Subcutaneous adipose tissue (tissue), 4 donors: ENCODE measurements around the gene ZNF687. TPM values are rescaled to one million over a fixed set of nuclear protein-coding genes. Genes with fewer than 3 reads are reported as not detected.

Experiments
- total RNA-seq, 4 donors: library from RNA; depleted of rRNA; stranded (reverse); fragments of >200 nt; gene quantifications; one replicate each; pipeline ENCODE4 v1.1.0, GENCODE V29; 2016
- TF ChIP-seq, protein P1 (sequence below): fragments of 450-650 bp; IDR thresholded peaks from one replicate; pipeline ENCODE4 v1.5.1; 2016; ENCODE audit warnings: low read depth, mild to moderate bottlenecking, control low read depth, antibody characterized with exemption, moderate library complexity

Gene ZNF687
- total RNA-seq, 4 donors from 2014 or later = 7.8 to 19.8 (median 17.7) TPM

DNA sequence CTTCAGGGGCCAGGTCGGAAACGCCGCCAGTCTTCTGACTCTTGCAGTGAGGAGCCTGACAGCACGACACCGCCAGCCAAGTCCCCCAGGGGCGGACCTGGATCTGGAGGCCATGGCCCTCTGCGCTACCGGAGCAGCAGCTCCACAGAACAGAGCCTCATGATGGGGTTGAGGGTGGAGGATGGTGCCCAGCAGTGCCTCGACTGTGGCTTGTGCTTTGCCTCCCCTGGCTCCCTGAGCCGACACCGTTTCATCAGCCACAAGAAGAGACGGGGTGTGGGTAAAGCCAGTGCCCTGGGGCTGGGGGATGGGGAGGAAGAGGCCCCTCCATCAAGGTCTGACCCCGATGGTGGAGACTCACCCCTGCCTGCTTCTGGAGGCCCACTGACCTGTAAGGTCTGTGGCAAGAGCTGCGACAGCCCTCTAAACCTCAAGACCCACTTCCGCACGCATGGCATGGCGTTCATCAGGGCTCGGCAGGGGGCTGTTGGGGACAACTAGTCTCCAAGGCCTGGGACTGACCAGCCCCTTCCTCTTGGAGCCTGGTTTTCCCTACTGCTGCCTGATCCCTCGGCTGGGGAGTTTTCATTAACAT, 8.7 kb downstream of the ZNF687 start:
- TF ChIP-seq, protein P1, sequence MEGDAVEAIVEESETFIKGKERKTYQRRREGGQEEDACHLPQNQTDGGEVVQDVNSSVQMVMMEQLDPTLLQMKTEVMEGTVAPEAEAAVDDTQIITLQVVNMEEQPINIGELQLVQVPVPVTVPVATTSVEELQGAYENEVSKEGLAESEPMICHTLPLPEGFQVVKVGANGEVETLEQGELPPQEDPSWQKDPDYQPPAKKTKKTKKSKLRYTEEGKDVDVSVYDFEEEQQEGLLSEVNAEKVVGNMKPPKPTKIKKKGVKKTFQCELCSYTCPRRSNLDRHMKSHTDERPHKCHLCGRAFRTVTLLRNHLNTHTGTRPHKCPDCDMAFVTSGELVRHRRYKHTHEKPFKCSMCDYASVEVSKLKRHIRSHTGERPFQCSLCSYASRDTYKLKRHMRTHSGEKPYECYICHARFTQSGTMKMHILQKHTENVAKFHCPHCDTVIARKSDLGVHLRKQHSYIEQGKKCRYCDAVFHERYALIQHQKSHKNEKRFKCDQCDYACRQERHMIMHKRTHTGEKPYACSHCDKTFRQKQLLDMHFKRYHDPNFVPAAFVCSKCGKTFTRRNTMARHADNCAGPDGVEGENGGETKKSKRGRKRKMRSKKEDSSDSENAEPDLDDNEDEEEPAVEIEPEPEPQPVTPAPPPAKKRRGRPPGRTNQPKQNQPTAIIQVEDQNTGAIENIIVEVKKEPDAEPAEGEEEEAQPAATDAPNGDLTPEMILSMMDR = no peak

DNA sequence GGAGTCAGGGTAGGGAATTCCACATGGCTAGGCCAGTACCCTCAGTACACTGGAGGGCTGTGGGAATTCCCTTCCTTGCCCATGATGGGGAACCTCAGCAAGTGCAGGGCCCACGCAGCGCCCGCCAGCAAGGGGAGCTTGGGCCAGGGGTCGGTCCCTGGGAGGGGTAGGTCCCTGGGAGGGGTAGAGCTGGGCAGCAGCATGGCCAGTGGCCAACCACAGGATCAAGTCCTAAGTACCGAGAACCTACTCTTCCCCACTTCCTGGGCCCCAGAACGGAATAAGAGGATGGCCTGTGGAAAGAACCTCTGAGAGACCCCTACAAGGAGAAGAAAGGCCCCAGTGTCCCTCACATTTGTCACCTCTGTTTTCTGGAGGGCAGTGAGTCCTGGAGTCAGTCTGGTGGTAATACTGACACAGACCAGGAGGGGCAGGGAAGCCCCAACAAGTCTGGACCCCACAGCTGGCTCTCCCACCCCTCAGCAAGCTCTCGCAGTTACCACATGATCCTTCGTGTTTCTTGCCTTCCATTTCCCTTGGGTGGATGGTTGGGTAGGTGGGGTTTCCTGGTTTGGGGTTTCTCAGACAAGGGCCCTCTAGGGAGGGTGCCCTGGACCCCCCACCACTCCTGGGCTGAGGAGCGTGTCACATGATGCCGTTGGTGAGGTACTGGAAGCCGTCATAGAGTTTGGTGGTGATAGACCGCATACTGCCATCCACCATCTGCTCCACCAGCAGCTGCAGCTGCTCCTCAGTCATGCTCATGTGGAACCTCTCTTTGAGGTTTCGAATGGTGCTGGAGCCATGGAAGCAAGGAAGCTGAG, 10.3 kb downstream of the ZNF687 start:
- TF ChIP-seq, protein P1 = no peak

DNA sequence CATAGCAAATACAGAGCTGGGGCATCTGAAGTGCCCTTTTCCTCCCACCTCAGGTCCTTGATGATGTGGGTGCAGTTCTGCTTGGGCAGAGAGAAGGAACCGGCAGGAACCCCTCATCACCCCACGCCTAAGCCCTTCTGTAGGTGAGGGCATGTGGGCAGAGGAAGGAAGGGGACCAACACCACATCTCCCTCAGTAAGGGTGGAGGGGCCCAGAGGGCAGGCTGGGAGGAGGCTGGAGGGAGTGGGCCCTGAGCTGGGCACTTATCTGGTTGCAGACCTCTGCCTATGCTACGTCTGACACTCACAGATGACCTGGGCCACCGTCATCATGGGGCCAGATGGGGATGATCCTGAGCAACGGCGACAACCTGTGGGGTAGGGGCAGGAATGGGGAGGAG, 11.0 kb downstream of the ZNF687 start:
- TF ChIP-seq, protein P1 = no peak

DNA sequence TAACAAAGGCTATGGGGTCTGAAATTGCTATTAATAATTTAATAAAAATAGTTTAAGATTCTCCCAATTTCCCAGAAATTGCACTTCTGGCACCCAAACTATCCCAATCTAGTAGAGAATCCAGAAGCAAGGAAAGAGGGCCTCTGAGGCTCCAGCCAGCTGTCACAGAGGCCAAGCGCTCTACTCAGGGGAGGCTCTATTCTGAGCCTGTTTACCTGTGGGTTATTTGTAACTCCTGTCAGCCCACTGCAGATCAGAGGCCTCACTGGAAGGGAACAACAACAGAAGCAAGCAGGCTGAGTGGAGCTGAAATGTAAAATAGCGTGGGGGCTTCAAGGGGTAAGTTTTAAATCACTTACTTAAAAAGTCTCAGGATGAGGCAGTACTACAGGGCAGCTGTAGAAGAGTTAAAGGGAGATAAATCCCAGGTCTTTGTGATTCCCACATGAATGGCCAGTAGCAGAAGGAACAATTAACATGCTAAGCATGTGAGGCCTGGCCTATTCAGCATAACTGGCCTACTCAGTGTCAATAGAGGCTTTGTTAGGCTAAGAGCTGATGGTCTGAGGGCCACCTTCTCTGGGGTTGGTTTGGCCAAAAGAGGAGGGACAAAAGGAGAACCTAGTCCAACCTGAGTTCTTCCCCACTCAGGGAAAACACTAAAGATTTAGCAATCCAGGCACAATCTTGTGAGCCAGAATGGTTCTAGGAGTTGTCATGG, 12.8 kb downstream of the ZNF687 start:
- TF ChIP-seq, protein P1 = no peak

DNA sequence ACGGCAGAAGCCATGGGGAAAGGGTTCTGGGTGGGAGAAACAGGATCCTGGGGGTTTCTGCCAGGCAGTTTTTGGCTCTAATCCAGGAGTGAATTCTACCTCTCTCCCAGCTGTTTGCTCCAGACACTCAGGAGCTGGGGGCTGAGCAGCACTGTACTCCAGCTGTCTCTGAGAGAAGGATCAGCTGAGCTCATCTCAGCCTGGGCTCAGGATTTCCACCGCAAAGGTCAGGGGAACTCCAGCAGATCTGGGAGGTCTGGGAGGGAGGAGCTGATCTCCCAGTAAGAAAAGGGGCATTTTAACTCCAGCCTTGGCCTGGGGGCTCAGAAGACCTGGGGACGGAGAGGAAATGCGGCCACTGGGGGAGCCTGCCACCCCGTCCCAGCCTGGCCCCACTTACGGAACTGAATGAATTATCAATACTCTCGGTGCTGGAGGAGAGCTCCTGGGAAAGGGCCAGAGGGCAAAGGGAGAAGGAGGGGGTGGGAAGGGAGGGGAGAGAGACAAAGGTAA, 27.8 kb downstream of the ZNF687 start:
- TF ChIP-seq, protein P1 = no peak

DNA sequence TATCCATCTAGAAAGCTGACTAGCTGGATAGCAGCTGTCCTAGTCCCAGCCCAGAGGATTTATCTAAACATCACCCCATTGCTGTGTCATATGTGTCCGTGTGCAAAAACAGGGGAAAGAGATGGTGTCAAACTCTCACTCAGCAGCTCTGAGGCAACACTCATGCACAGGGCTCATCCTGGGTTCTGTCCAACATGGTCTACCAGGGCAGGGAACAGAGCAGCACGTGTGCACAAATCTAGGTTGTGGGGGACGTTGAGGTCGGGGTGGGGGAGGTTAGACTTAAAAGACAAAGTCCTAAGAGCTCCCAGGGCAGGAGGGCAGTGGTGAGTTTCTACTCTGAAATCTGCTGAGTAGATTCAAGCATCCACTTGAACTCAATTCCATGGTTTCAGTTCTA, 28.9 kb downstream of the ZNF687 start:
- TF ChIP-seq, protein P1 = no peak
